ENCODE results near the gene TANC1. TPM values are rescaled to one million over a fixed set of nuclear protein-coding genes. Genes with fewer than 3 reads are reported as not detected.

TANC1 gene
- total RNA-seq, 2 experiments from 2014 or later: 0.70 to 0.92 TPM

DNA sequence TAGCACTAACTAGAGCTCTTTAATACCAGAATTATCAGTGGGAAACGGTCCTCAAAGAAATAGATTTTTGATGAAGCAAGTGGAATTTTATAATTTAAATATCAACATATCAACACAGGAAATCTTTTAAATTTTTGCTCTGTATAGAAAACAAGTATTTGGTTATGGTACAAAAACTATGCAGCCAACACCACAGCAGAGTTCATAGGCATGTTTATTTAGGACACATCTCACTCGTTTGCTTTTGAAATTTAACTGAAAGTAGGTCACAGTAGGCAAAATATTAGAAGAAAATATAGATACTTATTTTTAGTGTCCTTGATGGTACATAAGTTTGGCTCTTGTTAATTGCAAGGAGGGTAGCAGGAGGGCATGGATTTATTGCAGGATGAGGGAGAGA, 34.3 kb upstream of the TANC1 start:
- Mint-ChIP-seq H3K9me3 (peaks cover 5% of the 10 kb centered on the region), H3K27me3 (no peaks in the 10 kb centered on the region), H3K36me3 (ENCODE audit: low read depth) (no peaks in the 10 kb centered on the region), H3K4me3 (no peak overlapping the region), H3K27ac (no peak overlapping the region), H3K4me1 (ENCODE audit: low read depth) (no peaks in the 10 kb centered on the region)
- intact Hi-C loops (cut with micrococcal nuclease): no loop called here
- ATAC-seq (no peak), DNase-seq (no peak)
- ChIA-PET POLR2A (no interaction called here), CTCF (no interaction called here)
- TF ChIP-seq, protein P1, sequence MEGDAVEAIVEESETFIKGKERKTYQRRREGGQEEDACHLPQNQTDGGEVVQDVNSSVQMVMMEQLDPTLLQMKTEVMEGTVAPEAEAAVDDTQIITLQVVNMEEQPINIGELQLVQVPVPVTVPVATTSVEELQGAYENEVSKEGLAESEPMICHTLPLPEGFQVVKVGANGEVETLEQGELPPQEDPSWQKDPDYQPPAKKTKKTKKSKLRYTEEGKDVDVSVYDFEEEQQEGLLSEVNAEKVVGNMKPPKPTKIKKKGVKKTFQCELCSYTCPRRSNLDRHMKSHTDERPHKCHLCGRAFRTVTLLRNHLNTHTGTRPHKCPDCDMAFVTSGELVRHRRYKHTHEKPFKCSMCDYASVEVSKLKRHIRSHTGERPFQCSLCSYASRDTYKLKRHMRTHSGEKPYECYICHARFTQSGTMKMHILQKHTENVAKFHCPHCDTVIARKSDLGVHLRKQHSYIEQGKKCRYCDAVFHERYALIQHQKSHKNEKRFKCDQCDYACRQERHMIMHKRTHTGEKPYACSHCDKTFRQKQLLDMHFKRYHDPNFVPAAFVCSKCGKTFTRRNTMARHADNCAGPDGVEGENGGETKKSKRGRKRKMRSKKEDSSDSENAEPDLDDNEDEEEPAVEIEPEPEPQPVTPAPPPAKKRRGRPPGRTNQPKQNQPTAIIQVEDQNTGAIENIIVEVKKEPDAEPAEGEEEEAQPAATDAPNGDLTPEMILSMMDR (IDR thresholded peaks at IDR 0.05): no peak

DNA sequence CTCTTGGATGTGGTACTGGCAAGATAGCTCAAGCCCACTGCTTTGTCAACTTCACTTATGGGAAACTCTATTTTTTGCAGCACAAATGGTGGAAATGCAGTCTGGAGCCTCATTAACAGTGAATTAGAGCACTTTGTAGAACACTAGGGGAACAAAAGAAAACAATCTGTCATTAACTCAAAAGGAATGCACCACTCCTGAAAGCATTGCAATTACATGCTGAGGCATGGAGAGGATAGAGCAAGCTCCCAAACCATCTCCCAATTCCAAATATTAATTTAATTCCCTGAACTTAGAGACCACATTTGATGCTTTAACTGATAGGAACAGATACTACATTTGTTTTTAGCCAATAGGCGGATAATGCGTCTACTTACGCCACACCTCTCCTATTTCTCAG, 32.8 kb upstream of the TANC1 start:
- CTCF ChIA-PET: no interaction called here
- Mint-ChIP-seq H3K9me3 (no peaks in the 10 kb centered on the region), H3K36me3 (ENCODE audit: low read depth) (no peaks in the 10 kb centered on the region)

DNA sequence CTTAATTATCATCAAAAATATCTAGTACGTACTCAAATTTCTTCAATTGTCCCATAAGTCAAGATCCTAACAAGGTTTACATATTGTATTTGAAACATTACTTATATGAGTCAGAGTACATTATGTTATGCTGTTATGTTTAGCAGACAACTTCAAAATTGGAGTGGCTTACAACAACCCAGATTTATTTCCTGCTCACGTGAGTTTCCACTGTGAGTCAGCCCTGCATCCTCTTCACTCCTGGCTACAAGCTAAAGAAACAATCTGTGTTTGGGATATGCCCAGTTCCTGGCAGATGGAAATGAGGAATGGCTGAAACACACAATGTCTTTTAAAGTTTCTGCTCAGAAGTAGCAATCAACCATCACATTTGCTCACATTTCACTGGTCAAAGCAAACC, 31.5 kb upstream of the TANC1 start:
- no peaks in the 10 kb centered on the region for H3K27me3 Mint-ChIP-seq
- no peaks in the 10 kb centered on the region for H3K4me1 Mint-ChIP-seq (ENCODE audit: low read depth)
- DNase-seq: no peak
- H3K9me3 Mint-ChIP-seq: no peaks in the 10 kb centered on the region
- POLR2A ChIA-PET: no interaction called here
- no peak for ATAC-seq
- no peak overlapping the region for H3K4me3 Mint-ChIP-seq
- CTCF ChIA-PET: no interaction called here
- no peak overlapping the region for H3K27ac Mint-ChIP-seq
- TF ChIP-seq, protein P1 (IDR thresholded peaks at IDR 0.05): no peak
- H3K36me3 Mint-ChIP-seq (ENCODE audit: low read depth): no peaks in the 10 kb centered on the region
- intact Hi-C loops (cut with micrococcal nuclease): no loop called here

More for the DNA sequence above, 32.8 kb upstream of the TANC1 start:
- intact Hi-C loops (cut with micrococcal nuclease): no loop called here
- Mint-ChIP-seq H3K27me3 (no peaks in the 10 kb centered on the region), H3K4me1 (ENCODE audit: low read depth) (no peaks in the 10 kb centered on the region), H3K4me3 (no peak overlapping the region), H3K27ac (no peak overlapping the region)
- no peak for ATAC-seq
- POLR2A ChIA-PET: no interaction called here
- no peak for DNase-seq
- TF ChIP-seq, protein P1 (IDR thresholded peaks at IDR 0.05): no peak

DNA sequence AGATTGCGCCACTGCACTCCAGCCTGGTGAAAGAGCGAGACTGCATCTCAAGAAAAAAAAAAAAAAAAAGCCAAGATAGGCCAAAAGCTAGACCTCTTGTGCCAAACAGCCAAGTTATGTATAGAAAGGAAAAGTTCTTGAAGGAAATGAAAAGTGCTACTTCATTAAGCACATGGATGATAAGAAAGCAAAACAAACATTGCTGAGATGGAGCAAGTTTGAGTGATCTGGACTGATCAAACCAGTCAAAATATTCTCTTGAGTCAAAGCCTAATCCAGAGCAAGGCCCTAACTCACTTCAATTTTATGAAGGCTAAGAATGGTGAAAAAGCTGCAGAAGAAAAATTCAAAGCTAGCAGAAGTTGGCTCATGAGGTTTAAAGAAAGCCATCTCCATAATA, 28.1 kb upstream of the TANC1 start:
- intact Hi-C loops (cut with micrococcal nuclease): no loop called here
- H3K4me3 Mint-ChIP-seq: no peak overlapping the region
- ChIA-PET CTCF (no interaction called here), POLR2A (no interaction called here)
- TF ChIP-seq, protein P1 (IDR thresholded peaks at IDR 0.05): no peak
- H3K27me3 Mint-ChIP-seq: no peaks in the 10 kb centered on the region
- no peak overlapping the region for H3K27ac Mint-ChIP-seq
- DNase-seq: no peak
- no peaks in the 10 kb centered on the region for H3K4me1 Mint-ChIP-seq (ENCODE audit: low read depth)
- no peaks in the 10 kb centered on the region for H3K9me3 Mint-ChIP-seq
- H3K36me3 Mint-ChIP-seq (ENCODE audit: low read depth): no peaks in the 10 kb centered on the region
- ATAC-seq: no peak

GRCh38 chr2:158943973-158944372, 24.5 kb upstream of the TANC1 start:
- H3K27me3 Mint-ChIP-seq: no peaks in the 10 kb centered on the region
- ChIA-PET POLR2A (no interaction called here), CTCF (interaction anchor here (1.0 kb wide), 1 partner anchor 175 kb away, joined by 3 read pairs; no protein-coding TSS in a partner anchor)
- DNase-seq: no peak
- no peaks in the 10 kb centered on the region for H3K4me1 Mint-ChIP-seq (ENCODE audit: low read depth)
- intact Hi-C loops (cut with micrococcal nuclease): no loop called here
- TF ChIP-seq, protein P1 (IDR thresholded peaks at IDR 0.05): no peak
- H3K27ac Mint-ChIP-seq: no peak overlapping the region
- H3K36me3 Mint-ChIP-seq (ENCODE audit: low read depth): no peaks in the 10 kb centered on the region
- no peaks in the 10 kb centered on the region for H3K9me3 Mint-ChIP-seq
- ATAC-seq: no peak
- H3K4me3 Mint-ChIP-seq: no peak overlapping the region
